Adrenal gland (tissue), 12 donors: ENCODE data around the gene YY1. TPM values are rescaled to one million over a fixed set of nuclear protein-coding genes. Genes with fewer than 3 reads are reported as not detected.
"Not testable (repeated sequence)": the region's sequence is repeated elsewhere in the genome, so short reads cannot be mapped to it uniquely, and the experiment has no call there.

ENCODE experiments used
- DNase-seq, 7 donors: peaks; one replicate each; pipeline ENCODE4 v3.0.0-alpha.2; 2019 to 2020
- H3K27ac ChIP-seq, 5 donors: fragments of 200-600 bp; sonication (generic) in 4 of 5; 1 replicate in 3 of 5; 2 replicates in 2 of 5; pipeline versions ENCODE4 v1.5.1 to v1.8.0; 2016 to 2020; ENCODE audit warnings: mild to moderate bottlenecking in 1 of 5
- H3K27me3 ChIP-seq: fragments of 200-600 bp; 2 replicates; pipeline ENCODE4 v1.8.0; 2021
- H3K36me3 ChIP-seq, 2 donors: fragments of 200-600 bp; replicated peaks in 1 of 2; 1 replicate in 1 of 2; 2 replicates in 1 of 2; pipeline versions ENCODE4 v1.5.1 to v1.8.0; 2018 to 2022
- H3K4me1 ChIP-seq, 2 donors: fragments of 200-600 bp; replicated peaks in 1 of 2; 1 replicate in 1 of 2; 2 replicates in 1 of 2; pipeline versions ENCODE4 v1.5.1 to v1.8.0; 2018 to 2021
- H3K4me3 ChIP-seq, 4 donors: fragments of 200-600 bp; sonication (generic) in 3 of 4; one replicate each; pipeline ENCODE4 v1.5.1; 2016 to 2018
- H3K9me3 ChIP-seq, 3 donors: fragments of 200-600 bp; sonication (generic) in 1 of 3; replicated peaks in 1 of 3; 1 replicate in 2 of 3; 2 replicates in 1 of 3; pipeline versions ENCODE4 v1.5.1 to v1.8.0; 2016 to 2021
- CTCF ChIP-seq, 6 experiments: fragments of 450-650 bp in 4 of 6; fragments of 200-600 bp in 2 of 6; sonication (generic) in 1 of 6; IDR thresholded peaks; 1 replicate in 5 of 6; 2 replicates in 1 of 6; pipeline versions ENCODE4 v1.5.1 to v1.8.0; 2016 to 2021; ENCODE audit warnings: antibody characterized with exemption in 6 of 6, mild to moderate bottlenecking in 2 of 6, moderate library complexity in 1 of 6
- POLR2A ChIP-seq, 2 donors: fragments of 450-650 bp; IDR thresholded peaks; one replicate each; pipeline ENCODE4 v1.6.1; 2017; ENCODE audit warnings: antibody characterized with exemption in 2 of 2, mild to moderate bottlenecking in 2 of 2, moderate library complexity in 1 of 2
- WGBS, 4 donors: extraction: QIAGEN DNeasy Blood & Tissue Kit in 2 of 4; methylation state at CpG; one replicate each; pipeline versions ENCODE4 v1.1.5 to v1.1.7; 2013 to 2017; 5-methylcytosine and 5-hydroxymethylcytosine counted together
- intact Hi-C, 2 donors: fragments of 100-400 bp; cut with DNase I; formaldehyde crosslinking; loops; one replicate each; pipeline versions ENCODE4 v1.14.1 to v1.15.0; 2022 to 2023
- polyA plus RNA-seq, 3 donors: library from polyadenylated mRNA; stranded (reverse); fragments of 200-250 nt in 2 of 3; fragments of 350-450 nt in 1 of 3; fragmentation: Illumina TruSeq in 1 of 3; extraction: RNeasy Lipid Tissue Mini Kit (QIAGEN cat#74804) in 1 of 3; gene quantifications; one replicate each; pipeline ENCODE4 v1.2.3, GENCODE V29; 2013 to 2014
- total RNA-seq, 9 donors: library from RNA; depleted of rRNA in 4 of 9; stranded (reverse); fragments of >200 nt in 4 of 9; fragments of 120-200 nt in 1 of 9; fragmentation: NEBNext Ultra II Directional in 1 of 9; extraction: Animal tissue kit (Norgen Biotek cat#: 25700) in 1 of 9; gene quantifications; one replicate each; pipeline versions ENCODE4 v1.1.0 to v1.2.4, GENCODE V29; 2013 to 2023
- donor health status: healthy with polysubstance abuse.
- donor health status: Bipolar disorder and iron deficiency.
- donor health status: DM: yes; HTN: yes; CAD: no.
- donor health status: DM: no; HTN: no; CAD: no.
- donor health status: DM: no; HTN: no; CAD: no.
- donor health status: DM: yes; HTN: yes; CAD: no.

YY1 gene
- total and polyA plus RNA-seq, 12 donors: 20.1 to 79.7 (median 52.4) TPM

- intact Hi-C loops: no loop called here
- peaks cover 16% of the 10 kb centered on the region in 2 donors for H3K4me1 ChIP-seq
- H3K4me3 ChIP-seq: no peak overlapping the region
- H3K27ac ChIP-seq: peak overlapping the region in 4 of 5 donors; percentile 4 to 88 (median 72)
- H3K9me3 ChIP-seq: no peaks in the 10 kb centered on the region
- no peak for TF ChIP-seq POLR2A (IDR thresholded peaks at IDR 0.05)
- no peak for TF ChIP-seq CTCF (IDR thresholded peaks at IDR 0.05)
- peaks cover 0 to 8% of the 10 kb centered on the region in 2 donors for H3K36me3 ChIP-seq
- no peaks in the 10 kb centered on the region for H3K27me3 ChIP-seq
- 59 to 65% (median 59%) methylated on average over 2 to 10 of the region's 10 CpGs for WGBS, 4 donors
- peak in 6 of 7 donors; percentile 33 to 51 (median 44) for DNase-seq
Measured at GRCh38 chr14:100286484-100287191, 47.7 kb downstream of the YY1 start.

- TF ChIP-seq POLR2A (IDR thresholded peaks at IDR 0.05) (peak in 1 of 2 donors; percentile 20), CTCF (IDR thresholded peaks at IDR 0.05) (no peak)
- Histone ChIP-seq H3K4me3 (no peak overlapping the region), H3K9me3 (no peaks in the 10 kb centered on the region), H3K36me3 (peaks cover 0 to 15% of the 10 kb centered on the region in 2 donors), H3K4me1 (peaks cover 16% of the 10 kb centered on the region in 2 donors), H3K27ac (peak overlapping the region in 3 of 5 donors; percentile 57 to 88 (median 88)), H3K27me3 (no peaks in the 10 kb centered on the region)
- DNase-seq: peak in 4 of 7 donors; percentile 18 to 30 (median 26)
- intact Hi-C loops: no loop called here
- WGBS, 4 donors: 32 to 55% (median 45%) methylated on average over 6 to 12 of the region's 12 CpGs
Measured at GRCh38 chr14:100287202-100287997, 48.5 kb downstream of the YY1 start.

GRCh38 chr14:100287998-100288295, 49.0 kb downstream of the YY1 start:
- Histone ChIP-seq H3K36me3 (peaks cover 0 to 21% of the 10 kb centered on the region in 2 donors), H3K4me1 (peaks cover 16% of the 10 kb centered on the region in 2 donors), H3K27ac (peak overlapping the region in 2 of 5 donors; percentile 29 to 88)
- DNase-seq, H3K27me3 ChIP-seq, H3K4me3 ChIP-seq, intact Hi-C loops, H3K9me3 ChIP-seq: not testable (repeated sequence)
- 84 to 93% (median 93%) methylated on average over 8 of the region's 8 CpGs for WGBS, 4 donors

GRCh38 chr14:100288382-100289185, 49.6 kb downstream of the YY1 start:
- Histone ChIP-seq H3K4me3 (no peak overlapping the region), H3K36me3 (peaks cover 0 to 22% of the 10 kb centered on the region in 2 donors), H3K27ac (no peak overlapping the region), H3K9me3 (no peaks in the 10 kb centered on the region), H3K27me3 (no peaks in the 10 kb centered on the region), H3K4me1 (peaks cover 16 to 18% of the 10 kb centered on the region in 2 donors)
- peak in 3 of 7 donors; percentile 17 to 46 (median 17) for DNase-seq
- WGBS, 4 donors: 75 to 80% (median 77%) methylated on average over 7 to 12 of the region's 12 CpGs
- intact Hi-C loops: no loop called here
- TF ChIP-seq CTCF (IDR thresholded peaks at IDR 0.05) (no peak), POLR2A (IDR thresholded peaks at IDR 0.05) (no peak)
